H1 (cell line): ENCODE data around the gene SCN8A. TPM values are rescaled to one million over a fixed set of nuclear protein-coding genes. Genes with fewer than 3 reads are reported as not detected.

ENCODE experiments used
- CTCF ChIA-PET: fragments of 300-600 bp; sonication (Branson Sonifier 250); formaldehyde crosslinking; loops from one replicate; lab custom pipeline; 2021; ENCODE audit not compliant: partially characterized antibody; lab: Charles Lee
- POLR2A ChIA-PET: fragments of 300-600 bp; sonication (Branson Sonifier 250); formaldehyde crosslinking; loops from one replicate; lab custom pipeline; 2021; ENCODE audit warnings: inconsistent platforms; ENCODE audit not compliant: partially characterized antibody; lab: Charles Lee
- DNase-seq, 2 experiments: peaks; one replicate each; pipeline versions ENCODE4 v3.0.0 to v3.0.0-alpha.2; 2010 to 2022; ENCODE audit warnings: low spot score in 2 of 2, low read depth in 1 of 2, mixed read lengths in 1 of 2
- FAIRE-seq: peaks from 2 replicates; lab custom pipeline; 2011; peaks lifted over from hg19 to GRCh38; lab: Jason Lieb, UNC
- H2AFZ ChIP-seq: 2 replicates; pipeline ENCODE4 v1.8.1; 2012; ENCODE audit warnings: low read length, inconsistent platforms
- H2AK5ac ChIP-seq: 2 replicates; pipeline ENCODE4 v1.6.1; 2013; ENCODE audit warnings: low read depth, low read length
- H2BK120ac ChIP-seq: replicated peaks from 2 replicates; pipeline ENCODE3; 2013; ENCODE audit warnings: low read depth, low read length, inconsistent platforms
- H2BK12ac ChIP-seq: 2 replicates; pipeline ENCODE4 v1.6.1; 2013; ENCODE audit warnings: low read depth, low read length
- H2BK15ac ChIP-seq: 2 replicates; pipeline ENCODE4 v1.6.1; 2013; ENCODE audit warnings: low read length
- H2BK20ac ChIP-seq: 2 replicates; pipeline ENCODE4 v1.6.1; 2013; ENCODE audit warnings: low read length
- H2BK5ac ChIP-seq: 2 replicates; pipeline ENCODE4 v1.6.1; 2013; ENCODE audit warnings: low read depth, low read length
- H3K14ac ChIP-seq: 2 replicates; pipeline ENCODE4 v1.6.1; 2013; ENCODE audit warnings: inconsistent platforms; ENCODE audit not compliant: insufficient read length
- H3K18ac ChIP-seq: 2 replicates; pipeline ENCODE4 v1.6.1; 2013; ENCODE audit warnings: low read length; ENCODE audit errors: extremely low read depth
- H3K23ac ChIP-seq: 2 replicates; pipeline ENCODE4 v1.6.1; 2013; ENCODE audit warnings: inconsistent platforms; ENCODE audit not compliant: insufficient read length
- H3K23me2 ChIP-seq: 2 replicates; pipeline ENCODE4 v1.6.1; 2013; ENCODE audit warnings: low read depth, low read length
- H3K27ac ChIP-seq: 2 replicates; pipeline ENCODE4 v1.6.1; 2011; ENCODE audit warnings: low read depth, low read length, inconsistent platforms
- H3K27me3 ChIP-seq, 4 experiments: replicated peaks in 1 of 4; 1 replicate in 1 of 4; 2 replicates in 3 of 4; pipeline versions ENCODE4 v1.6.1 to v1.8.1; 2011 to 2013; ENCODE audit warnings: low read length in 3 of 4, mild to moderate bottlenecking in 3 of 4, inconsistent platforms in 2 of 4, mixed read lengths in 2 of 4, moderate library complexity in 1 of 4; ENCODE audit not compliant: control insufficient read depth in 3 of 4, insufficient read depth in 3 of 4; ENCODE audit errors: extremely low read depth in 1 of 4
- H3K36me3 ChIP-seq, 4 experiments: 2 replicates each; pipeline versions ENCODE4 v1.6.1 to v1.8.1; 2011 to 2013; ENCODE audit warnings: mild to moderate bottlenecking in 4 of 4, low read length in 3 of 4, moderate library complexity in 2 of 4, control low read depth in 1 of 4, inconsistent platforms in 1 of 4; ENCODE audit not compliant: insufficient read depth in 4 of 4, control insufficient read depth in 2 of 4
- H3K4ac ChIP-seq: replicated peaks from 2 replicates; pipeline ENCODE3; 2013; ENCODE audit warnings: low read length, low read depth, mixed read lengths, inconsistent platforms; ENCODE audit not compliant: insufficient read length
- H3K4me1 ChIP-seq, 4 experiments: replicated peaks in 1 of 4; 1 replicate in 1 of 4; 2 replicates in 3 of 4; pipeline versions ENCODE4 v1.6.1 to v1.8.1; 2011 to 2013; ENCODE audit warnings: low read length in 3 of 4, inconsistent platforms in 2 of 4, mixed read lengths in 1 of 4; ENCODE audit not compliant: insufficient read depth in 4 of 4, control insufficient read depth in 3 of 4
- H3K4me2 ChIP-seq, 2 experiments: 2 replicates each; pipeline versions ENCODE4 v1.6.1 to v1.8.1; 2011 to 2013; ENCODE audit warnings: low read depth in 2 of 2, low read length in 2 of 2, control low read depth in 1 of 2, inconsistent platforms in 1 of 2, mild to moderate bottlenecking in 1 of 2; ENCODE audit not compliant: insufficient read depth in 1 of 2
- H3K4me3 ChIP-seq, 4 experiments: fragments of 200-600, 300-600 bp in 1 of 4; sonication (generic), shearing (Covaris generic), sonication (Bioruptor Twin) in 1 of 4; 2 replicates each; pipeline versions ENCODE4 v1.5.1 to v1.8.1; 2011 to 2016; ENCODE audit warnings: low read length in 4 of 4, low read depth in 3 of 4, control low read depth in 2 of 4, inconsistent platforms in 2 of 4, mild to moderate bottlenecking in 2 of 4, mixed read lengths in 1 of 4, moderate library complexity in 1 of 4; ENCODE audit not compliant: insufficient read depth in 2 of 4; ENCODE audit errors: extremely low read depth in 1 of 4
- H3K56ac ChIP-seq: replicated peaks from 2 replicates; pipeline ENCODE3; 2013; ENCODE audit warnings: low read depth, mild to moderate bottlenecking, mixed read lengths, low read length, inconsistent platforms; ENCODE audit not compliant: insufficient read length
- H3K79me1 ChIP-seq: 2 replicates; pipeline ENCODE4 v1.6.1; 2013; ENCODE audit warnings: low read depth, low read length, control low read depth
- H3K79me2 ChIP-seq, 2 experiments: 2 replicates each; pipeline versions ENCODE4 v1.6.1 to v1.8.1; 2012 to 2013; ENCODE audit warnings: low read length in 2 of 2, mild to moderate bottlenecking in 2 of 2, inconsistent platforms in 1 of 2; ENCODE audit not compliant: insufficient read depth in 2 of 2, control insufficient read depth in 1 of 2
- H3K9ac ChIP-seq, 4 experiments: replicated peaks in 1 of 4; 1 replicate in 1 of 4; 2 replicates in 3 of 4; pipeline versions ENCODE4 v1.6.1 to v1.8.1; 2011 to 2013; ENCODE audit warnings: low read depth in 3 of 4, low read length in 3 of 4, control low read depth in 2 of 4, mild to moderate bottlenecking in 2 of 4, moderate library complexity in 2 of 4, inconsistent platforms in 1 of 4; ENCODE audit errors: extremely low read depth in 1 of 4
- H3K9me3 ChIP-seq, 2 experiments: 2 replicates each; pipeline versions ENCODE4 v1.6.1 to v1.8.1; 2012 to 2013; ENCODE audit warnings: mild to moderate bottlenecking in 2 of 2, moderate library complexity in 2 of 2, control low read depth in 1 of 2, inconsistent platforms in 1 of 2, low read depth in 1 of 2, low read length in 1 of 2, mixed read lengths in 1 of 2; ENCODE audit not compliant: insufficient read depth in 2 of 2
- H4K20me1 ChIP-seq, 2 experiments: replicated peaks in 1 of 2; 2 replicates each; pipeline versions ENCODE3 to v1.8.1; 2011 to 2013; ENCODE audit warnings: inconsistent platforms in 2 of 2, low read length in 2 of 2, mild to moderate bottlenecking in 1 of 2; ENCODE audit not compliant: insufficient read depth in 2 of 2, control insufficient read depth in 1 of 2
- H4K5ac ChIP-seq: 2 replicates; pipeline ENCODE4 v1.6.1; 2013; ENCODE audit warnings: low read length, low read depth, mixed read lengths, inconsistent platforms; ENCODE audit not compliant: insufficient read length
- H4K8ac ChIP-seq: 2 replicates; pipeline ENCODE4 v1.8.0; 2013; ENCODE audit warnings: mild to moderate bottlenecking, moderate library complexity, low read length, inconsistent platforms; ENCODE audit not compliant: insufficient read depth; ENCODE audit errors: extremely low read depth
- H4K91ac ChIP-seq: replicated peaks from 2 replicates; pipeline ENCODE3; 2013; ENCODE audit warnings: low read length, mixed read lengths, inconsistent platforms; ENCODE audit not compliant: insufficient read length
- BRCA1 ChIP-seq: IDR thresholded peaks from 2 replicates; pipeline ENCODE4 v1.6.1; 2012; ENCODE audit warnings: low read depth, low read length, improper control_type of control experiment
- CHD2 ChIP-seq: IDR thresholded peaks from 2 replicates; pipeline ENCODE4 v1.6.1; 2012; ENCODE audit warnings: low read length, improper control_type of control experiment
- E2F6 ChIP-seq: IDR thresholded peaks from 2 replicates; pipeline ENCODE4 v1.6.1; 2012; ENCODE audit warnings: inconsistent platforms
- SP1 ChIP-seq: IDR thresholded peaks from 2 replicates; pipeline ENCODE4 v1.6.1; 2011; ENCODE audit warnings: low read depth, low read length
- SUZ12 ChIP-seq: fragments of 200-600 bp; sonication (generic); IDR thresholded peaks from 2 replicates; pipeline ENCODE4 v1.6.1; 2012; ENCODE audit warnings: mild to moderate bottlenecking, inconsistent platforms, low read length, moderate library complexity, mixed read lengths
- TAF7 ChIP-seq: optimal IDR thresholded peaks from 2 replicates; pipeline ENCODE3; 2011; ENCODE audit warnings: low read depth, mild to moderate bottlenecking, inconsistent platforms, low read length, moderate library complexity, borderline replicate concordance
- TBP ChIP-seq: IDR thresholded peaks from 2 replicates; pipeline ENCODE4 v1.6.1; 2011; ENCODE audit warnings: low read depth, low read length, improper control_type of control experiment
- TCF12 ChIP-seq: IDR thresholded peaks from 2 replicates; pipeline ENCODE4 v1.6.1; 2011; ENCODE audit warnings: low read depth, mild to moderate bottlenecking, low read length
- WGBS, 2 experiments: shearing (Covaris generic) in 1 of 2; methylation state at CpG; one replicate each; pipeline versions ENCODE4 v1.1.6 to v1.1.7; 2013 to 2015; ENCODE audit warnings: low lambda C conversion rate in 2 of 2, mixed read lengths in 2 of 2, inconsistent platforms in 1 of 2, low coverage in 1 of 2, missing lambda C conversion rate in 1 of 2; ENCODE audit not compliant: insufficient replicate concordance in 2 of 2, insufficient coverage in 1 of 2, insufficient read length in 1 of 2; ENCODE audit errors: extremely low coverage in 1 of 2, missing lambda C conversion rate in 1 of 2; 5-methylcytosine and 5-hydroxymethylcytosine counted together
- polyA plus RNA-seq, 7 experiments: library from polyadenylated mRNA; depleted of rRNA in 3 of 7; stranded (reverse) in 5 of 7; unstranded in 2 of 7; fragments of >200 nt in 5 of 7; fragments of 200-250 nt in 2 of 7; gene quantifications; 1 replicate in 5 of 7; 2 replicates in 1 of 7; 4 replicates in 1 of 7; pipeline versions ENCODE4 v1.2.1 to v1.2.3, GENCODE V29; 2011 to 2013; ENCODE audit warnings: missing spikeins in 2 of 7, mixed read lengths in 2 of 7
- total RNA-seq: library from RNA; stranded (reverse); fragmentation: NEBNext Ultra II Directional; extraction: Animal tissue kit (Norgen Biotek cat#: 25700); gene quantifications from 2 replicates; pipeline ENCODE4 v1.2.1, GENCODE V29; 2021

The SCN8A gene
- total and polyA plus RNA-seq, 2 of the 8 experiments (the other 6 are each of a cell fraction or from before 2014, with no cell fraction given): 6.3 to 10.7 TPM

GRCh38 chr12:51714666-51715065, 123.6 kb downstream of the SCN8A start:
- Histone ChIP-seq H3K4me1 (no peaks in the 10 kb centered on the region), H2BK12ac (no peak overlapping the region), H4K5ac (no peak overlapping the region), H3K9me3 (no peaks in the 10 kb centered on the region), H2AFZ (no peak overlapping the region), H2BK5ac (no peak overlapping the region), H4K20me1 (no peaks in the 10 kb centered on the region), H2BK15ac (no peak overlapping the region), H2AK5ac (no peak overlapping the region), H3K79me1 (no peaks in the 10 kb centered on the region), H2BK120ac (no peak overlapping the region), H4K8ac (no peak overlapping the region), H3K23ac (no peak overlapping the region), H3K27ac (no peak overlapping the region), H4K91ac (no peak overlapping the region), H3K14ac (no peak overlapping the region), H2BK20ac (no peak overlapping the region), H3K27me3 (no peaks in the 10 kb centered on the region), H3K56ac (no peak overlapping the region), H3K18ac (no peak overlapping the region), H3K9ac (no peak overlapping the region), H3K4me3 (no peak overlapping the region), H3K23me2 (no peaks in the 10 kb centered on the region), H3K4me2 (no peak overlapping the region), H3K79me2 (no peaks in the 10 kb centered on the region), H3K36me3 (no peaks in the 10 kb centered on the region; a peak in 2 of 8 replicates), H3K4ac (no peak overlapping the region)
- WGBS, 2 experiments: 92% methylated on average over 2 of the region's 2 CpGs; no CpG with 5 or more reads in 1 of the 2 experiments
- TF ChIP-seq SUZ12 (no peak), CHD2 (no peak), TAF7 (no peak), TCF12 (no peak), E2F6 (no peak), SP1 (no peak), BRCA1 (no peak), TBP (no peak)
- CTCF ChIA-PET: no interaction called here
- FAIRE-seq (no peak), DNase-seq (no peak)
- POLR2A ChIA-PET: no interaction called here
